GM12873 (cell line): ENCODE data around the gene MSL2.

Source experiments
- CTCF ChIP-seq: IDR thresholded peaks from 2 replicates; pipeline ENCODE4 v1.5.1; 2012; ENCODE audit warnings: low read depth, mild to moderate bottlenecking, moderate library complexity, low read length, control low read depth; ENCODE audit not compliant: insufficient read depth; ENCODE audit errors: missing control alignments

The MSL2 gene

GRCh38 chr3:136194409-136195257, 1.5 kb downstream of the MSL2 start:
- TF ChIP-seq CTCF = peak; percentile 2

- TF ChIP-seq CTCF = no peak
These were observed 2.7 kb downstream of the MSL2 start for GRCh38 chr3:136193278-136194054.

- TF ChIP-seq CTCF = no peak
These were observed 3.3 kb downstream of the MSL2 start for GRCh38 chr3:136192831-136193230.

- no peak for TF ChIP-seq CTCF
These were observed 6.1 kb downstream of the MSL2 start for GRCh38 chr3:136189859-136190617.

- TF ChIP-seq CTCF = no peak
These were observed 7.1 kb downstream of the MSL2 start for GRCh38 chr3:136189043-136189442.

- no peak for TF ChIP-seq CTCF
These were observed 8.3 kb downstream of the MSL2 start for GRCh38 chr3:136187868-136188267.

GRCh38 chr3:136186846-136187245, 9.3 kb downstream of the MSL2 start:
- no peak for TF ChIP-seq CTCF
